NCI-H2171 treated with DMSO at 0.1 percent for 48 hours (cell line): ENCODE results near the gene PCSK5.

Source experiments
- DNase-seq: peaks from one replicate; lab custom pipeline; 2025; lab: John Stamatoyannopoulos, UW

PCSK5 gene

GRCh38 chr9:76192013-76192412, 301.5 kb downstream of the PCSK5 start:
- no peak for DNase-seq

DNA sequence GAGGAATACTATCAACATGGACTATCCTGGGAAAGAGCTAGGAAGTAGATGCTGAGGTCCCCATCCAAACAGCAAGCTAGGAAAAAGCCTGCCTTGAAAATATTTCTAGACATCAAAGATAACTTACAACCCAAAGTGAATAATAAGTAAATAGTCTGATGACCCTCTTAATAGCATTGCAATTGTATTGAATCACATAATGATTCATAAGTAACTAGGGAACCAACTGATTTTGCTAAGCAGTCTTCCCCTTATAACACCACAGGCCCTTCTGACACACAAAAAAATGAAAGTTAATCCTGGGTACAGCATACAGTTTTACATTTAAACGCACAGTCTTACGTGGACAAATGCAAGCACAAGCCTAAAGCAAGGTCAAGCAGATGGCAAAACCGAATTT, 304.4 kb downstream of the PCSK5 start:
- DNase-seq = no peak

DNA sequence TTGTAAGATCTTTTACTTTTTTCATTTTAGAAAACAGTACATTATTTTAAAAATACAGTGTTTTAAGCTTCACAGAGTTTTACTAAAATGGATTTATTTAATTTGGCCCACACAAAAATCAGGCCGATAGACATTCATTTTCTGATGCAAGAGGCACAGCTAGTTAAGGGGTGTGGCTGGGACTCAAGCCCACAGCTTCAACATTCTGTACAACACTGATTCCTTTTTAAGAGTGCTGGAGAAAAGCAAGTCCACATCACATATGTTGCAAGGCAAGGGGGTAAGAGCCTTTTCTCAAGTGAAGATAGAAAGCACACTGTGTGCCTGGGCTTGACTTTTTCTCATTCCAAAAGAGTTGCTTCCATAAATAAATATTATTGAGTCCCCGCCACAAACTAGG, 307.9 kb downstream of the PCSK5 start:
- no peak for DNase-seq

- no peak for DNase-seq
These were observed 309.8 kb downstream of the PCSK5 start for GRCh38 chr9:76200315-76200714.

DNA sequence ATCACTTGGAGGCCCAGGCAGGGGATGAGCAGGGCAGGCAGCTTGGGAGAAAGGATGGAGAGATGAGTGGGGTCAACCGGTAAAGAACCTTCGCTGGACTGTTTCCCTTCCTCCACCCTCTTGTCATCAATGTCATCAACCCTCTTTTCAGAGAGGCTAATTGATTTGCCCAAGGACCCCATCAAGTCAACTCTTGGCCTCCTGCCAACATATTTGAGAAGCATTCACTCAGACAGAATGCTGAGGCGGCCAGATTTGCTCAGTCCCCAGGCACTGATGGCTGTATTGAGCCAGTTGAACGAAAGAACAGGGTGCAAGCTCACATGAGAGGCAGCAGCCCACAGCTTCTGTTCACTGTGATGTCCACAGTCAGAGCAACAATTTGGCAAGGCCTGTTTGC, 310.3 kb downstream of the PCSK5 start:
- DNase-seq = no peak

GRCh38 chr9:76203373-76203772, 312.9 kb downstream of the PCSK5 start:
- DNase-seq = no peak

GRCh38 chr9:76206821-76207220, 316.3 kb downstream of the PCSK5 start:
- DNase-seq = no peak

DNA sequence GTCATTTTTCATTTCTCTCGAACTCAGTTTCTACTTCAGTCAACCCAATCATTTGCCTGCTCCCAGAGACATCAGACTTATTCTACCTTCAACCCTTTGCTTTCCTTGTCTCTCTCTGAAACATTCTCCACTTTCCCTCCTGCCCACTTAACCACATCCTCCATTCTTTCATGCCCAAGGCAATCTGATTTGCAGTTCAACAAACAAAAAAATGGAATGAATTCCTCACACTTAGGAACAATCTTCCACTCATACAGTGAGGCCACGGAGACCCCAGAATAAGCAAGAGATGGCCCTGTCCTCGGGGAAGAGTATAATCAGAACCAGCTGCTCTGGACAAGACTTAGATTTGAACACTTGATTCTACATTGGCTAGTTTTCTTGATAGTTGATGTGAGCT, 323.3 kb downstream of the PCSK5 start:
- DNase-seq = no peak

GRCh38 chr9:76215066-76215465, 324.6 kb downstream of the PCSK5 start:
- no peak for DNase-seq

DNA sequence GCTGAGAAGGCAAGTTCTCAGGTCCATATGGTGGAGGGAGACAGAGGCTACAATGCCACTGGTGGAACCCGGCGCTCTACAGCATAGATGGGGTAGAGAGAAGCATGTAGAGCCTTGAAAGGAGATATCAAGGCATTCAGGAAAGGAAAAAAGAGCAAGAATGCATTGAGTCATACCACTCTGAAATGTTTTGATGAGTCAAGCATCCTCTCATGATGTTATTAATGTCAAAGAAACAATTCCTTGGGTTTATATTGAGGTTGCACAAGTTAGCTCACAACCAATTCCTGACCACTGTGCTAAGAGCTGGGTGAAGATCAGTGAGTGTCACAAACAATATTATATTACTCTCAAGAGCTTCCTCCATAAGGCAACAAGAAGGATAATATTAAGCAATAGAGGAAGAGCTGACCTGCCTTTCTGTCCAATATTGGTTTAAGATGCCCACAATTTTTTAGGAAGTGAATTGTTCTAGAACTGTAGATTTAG, 325.7 kb downstream of the PCSK5 start:
- DNase-seq = no peak

DNA sequence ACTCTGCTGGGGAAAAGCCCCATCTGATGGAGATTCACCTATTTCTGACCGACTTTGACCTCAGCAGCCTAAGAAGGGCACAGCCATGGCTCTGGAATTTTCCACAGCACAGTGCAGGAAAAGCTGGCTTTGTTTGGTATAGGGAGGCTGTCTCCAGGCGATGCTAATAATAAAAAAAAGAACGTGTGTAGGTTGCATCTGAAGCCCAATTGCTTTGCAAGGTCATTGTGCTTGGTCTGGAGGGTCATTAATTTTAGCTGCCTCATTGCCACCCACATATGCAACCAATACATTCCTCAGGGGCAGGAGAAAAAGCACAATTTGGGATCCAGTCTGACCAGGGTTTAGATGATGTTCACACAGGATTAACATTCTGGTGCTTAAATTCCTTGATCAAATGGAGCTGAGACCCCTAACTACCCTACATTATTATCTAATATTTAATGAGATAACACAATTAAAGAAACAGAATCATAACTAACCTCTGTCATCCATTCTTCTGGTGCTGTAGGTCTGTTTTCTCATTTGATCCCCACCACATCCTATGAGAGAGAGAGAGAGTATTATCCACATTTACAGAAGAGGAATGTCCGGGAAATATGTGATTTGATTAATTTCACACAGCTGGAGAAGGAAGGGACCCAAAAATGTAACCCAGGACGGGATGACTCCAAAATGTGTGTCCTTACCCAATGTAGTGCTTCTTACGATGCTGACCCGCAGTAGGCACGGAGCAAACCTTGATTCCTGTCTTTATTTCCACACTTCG, 327.8 kb downstream of the PCSK5 start:
- no peak for DNase-seq

GRCh38 chr9:76218886-76219445, 328.5 kb downstream of the PCSK5 start:
- DNase-seq = no peak

- DNase-seq = no peak
These were observed 329.2 kb downstream of the PCSK5 start for GRCh38 chr9:76219560-76220151.

DNA sequence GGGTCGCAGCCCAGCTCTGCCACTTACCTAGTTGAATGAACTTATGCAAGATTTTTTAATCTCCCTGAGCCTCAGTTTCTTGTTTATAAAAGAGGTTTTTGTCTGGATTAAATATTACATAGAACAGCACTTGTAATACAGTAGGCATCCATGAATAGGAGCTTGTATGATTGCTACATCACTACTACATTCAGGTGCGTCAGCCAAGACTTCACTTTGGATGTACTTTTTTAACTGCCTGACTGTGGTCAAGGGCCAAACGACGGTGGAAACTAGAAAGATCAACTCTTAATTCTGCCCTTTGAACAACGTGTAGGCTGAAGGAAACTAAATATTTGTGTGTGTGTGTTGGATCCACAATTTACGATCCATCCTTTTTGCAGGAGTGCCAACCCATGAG, 330.9 kb downstream of the PCSK5 start:
- no peak for DNase-seq

DNA sequence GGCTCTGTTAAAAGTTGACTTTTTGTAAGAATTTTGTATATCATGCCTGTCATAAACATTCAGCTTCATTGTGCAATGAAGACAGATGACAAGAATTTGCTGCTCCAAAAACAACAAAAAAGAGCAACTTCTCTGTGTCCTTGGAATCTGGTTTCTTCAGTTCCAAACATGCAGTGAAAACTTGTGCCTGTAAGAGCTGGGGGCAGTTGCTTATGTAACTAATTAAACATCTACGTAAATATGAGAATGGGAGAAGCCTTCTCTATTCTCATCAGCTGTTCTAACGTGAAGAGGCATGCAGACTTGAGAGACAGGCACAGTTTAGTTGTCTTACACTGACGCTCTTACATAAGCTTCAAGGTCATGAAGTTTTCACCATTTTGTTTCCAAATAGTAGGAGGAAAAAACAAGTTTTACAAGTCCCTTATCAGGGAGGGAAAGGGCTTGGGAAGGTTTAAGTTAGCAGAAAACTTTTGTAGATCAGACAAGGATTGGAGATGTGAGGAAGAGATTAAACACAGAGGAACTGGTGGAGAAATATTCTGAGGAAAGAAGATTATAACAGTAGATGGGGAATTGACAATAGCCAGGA, 333.4 kb downstream of the PCSK5 start:
- DNase-seq = no peak

DNA sequence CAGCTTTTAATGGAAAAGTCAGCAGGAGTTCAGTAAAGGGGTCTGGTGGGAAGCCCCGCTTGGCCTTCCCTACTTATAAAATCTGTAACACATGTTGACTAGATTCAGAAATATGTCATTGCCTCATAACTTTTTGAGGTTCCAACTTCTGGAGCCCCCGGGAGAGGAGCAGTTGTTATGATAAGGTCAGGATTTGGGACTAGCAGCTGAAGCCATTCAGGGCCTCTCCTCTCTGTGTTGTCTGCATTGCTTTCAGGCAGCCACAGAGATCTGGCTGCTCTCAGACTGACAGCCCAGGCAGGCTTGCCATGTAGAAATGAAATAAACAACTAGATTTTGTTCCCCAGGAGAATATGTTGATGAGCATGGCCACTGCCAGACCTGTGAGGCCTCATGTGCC, 336.7 kb downstream of the PCSK5 start:
- DNase-seq = no peak

- no peak for DNase-seq
These were observed 340.5 kb downstream of the PCSK5 start for GRCh38 chr9:76231001-76231400.

GRCh38 chr9:76232861-76233489, 342.5 kb downstream of the PCSK5 start:
- DNase-seq = no peak

DNA sequence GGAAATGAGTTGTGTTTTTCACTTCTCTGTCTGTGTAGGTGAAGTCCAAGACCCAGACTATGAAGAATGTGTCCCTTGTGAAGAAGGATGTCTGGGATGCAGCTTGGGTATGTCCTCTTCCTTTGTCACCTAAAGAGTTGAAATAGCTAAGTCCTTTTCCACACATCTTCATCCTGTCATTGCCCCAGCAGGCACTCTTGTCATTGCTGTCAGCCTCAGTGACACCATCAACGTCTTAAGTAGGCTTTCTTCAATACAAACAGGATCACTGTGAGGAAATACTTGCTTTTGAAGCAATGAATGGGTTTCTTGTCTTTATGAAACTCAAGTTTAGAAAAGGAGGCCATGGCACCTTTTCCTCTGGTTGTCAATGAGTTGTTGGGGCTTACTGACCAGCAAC, 350.1 kb downstream of the PCSK5 start:
- no peak for DNase-seq

GRCh38 chr9:76245518-76245917, 355.0 kb downstream of the PCSK5 start:
- no peak for DNase-seq

DNA sequence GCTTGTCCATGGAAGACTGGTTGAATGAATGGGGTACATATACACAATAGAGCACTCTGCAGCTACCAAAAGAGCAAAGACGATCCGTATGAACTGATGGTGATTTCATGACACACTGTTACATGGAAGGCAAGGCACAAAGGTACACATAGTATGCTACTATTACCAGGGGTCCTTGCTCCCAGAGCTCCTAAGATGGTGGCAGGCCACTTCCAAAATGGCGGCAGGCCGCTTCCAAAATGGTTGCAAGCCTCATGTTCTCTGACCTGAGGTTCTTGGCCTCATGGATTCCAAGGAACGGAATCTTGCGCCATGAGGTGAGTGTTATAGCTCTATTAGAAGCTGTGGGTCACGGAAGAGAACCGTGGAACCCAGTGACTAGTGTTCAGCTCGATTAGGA, 356.2 kb downstream of the PCSK5 start:
- DNase-seq = no peak

DNA sequence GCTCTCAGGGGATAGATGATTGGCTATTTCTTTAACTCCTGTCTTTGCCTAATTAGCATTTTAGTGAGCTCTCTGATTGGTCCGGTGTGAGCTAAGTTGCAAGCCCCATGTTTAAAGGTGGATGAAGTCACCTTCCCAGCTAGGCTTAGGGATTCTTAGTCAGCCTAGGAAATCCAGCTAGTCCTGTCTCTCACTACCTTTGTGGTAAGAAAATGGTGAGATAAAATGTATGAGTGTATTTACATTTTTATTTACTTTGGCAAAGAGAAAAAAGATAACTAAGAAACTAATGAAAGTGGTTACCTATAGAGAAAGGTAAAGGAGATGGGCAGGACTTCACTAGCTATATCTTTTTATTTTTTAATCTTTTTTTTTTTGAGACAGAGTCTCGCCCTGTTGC, 357.0 kb downstream of the PCSK5 start:
- no peak for DNase-seq

DNA sequence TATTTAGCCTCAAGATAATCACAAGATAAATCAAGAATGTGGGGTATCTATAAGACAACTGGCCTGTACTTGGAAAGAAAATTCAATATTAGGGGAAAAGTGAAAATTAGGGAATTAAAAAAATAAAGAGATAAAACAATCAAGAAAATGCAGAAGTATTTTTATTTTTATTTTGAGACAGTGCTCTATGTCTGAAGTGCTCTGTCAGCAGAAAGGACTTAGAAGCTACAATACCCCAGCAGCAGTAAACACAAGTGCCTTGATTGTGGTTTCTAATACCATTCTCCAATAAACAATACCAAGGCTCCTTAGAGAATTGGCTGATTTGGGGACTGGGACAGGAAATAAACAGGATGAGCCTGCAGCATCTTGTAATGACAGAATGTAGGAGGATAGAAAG, 358.8 kb downstream of the PCSK5 start:
- no peak for DNase-seq
